GM12878 (cell line): ENCODE data around the gene UAP1. TPM values are rescaled to one million over a fixed set of nuclear protein-coding genes. Genes with fewer than 3 reads are reported as not detected.

Experiments used
- CBFB ChIP-seq: IDR thresholded peaks from 2 replicates; pipeline ENCODE4 v1.6.1; 2016; ENCODE audit warnings: antibody characterized with exemption, low read depth
- DPF2 ChIP-seq: fragments of 450-650 bp; IDR thresholded peaks from 2 replicates; pipeline ENCODE4 v1.6.1; 2017; ENCODE audit warnings: mild to moderate bottlenecking
- EED ChIP-seq: sonication (generic); IDR thresholded peaks from 2 replicates; pipeline ENCODE4 v1.6.1; 2016; ENCODE audit warnings: antibody characterized with exemption, low read depth
- EP300 ChIP-seq, 2 experiments: fragments of 150-350 bp in 1 of 2; IDR thresholded peaks; 2 replicates each; pipeline ENCODE4 v1.6.1; 2011 to 2012; ENCODE audit warnings: low read depth in 2 of 2, low read length in 2 of 2, borderline replicate concordance in 1 of 2, improper control_type of control experiment in 1 of 2, inconsistent platforms in 1 of 2; ENCODE audit not compliant: control insufficient read depth in 1 of 2
- ETV6 ChIP-seq, 2 experiments: fragments of 450-650 bp in 1 of 2; IDR thresholded peaks in 1 of 2; conservative IDR thresholded peaks in 1 of 2; 2 replicates each; pipeline ENCODE4 v1.6.1; 2014; ENCODE audit warnings: antibody characterized with exemption in 1 of 2, borderline replicate concordance in 1 of 2, low read depth in 1 of 2, mild to moderate bottlenecking in 1 of 2, moderate library complexity in 1 of 2
- FOS ChIP-seq: IDR thresholded peaks from 3 replicates; pipeline ENCODE4 v1.6.1; 2011; ENCODE audit warnings: borderline replicate concordance; ENCODE audit not compliant: insufficient read length; ENCODE audit errors: extremely low read depth
- MAX ChIP-seq: IDR thresholded peaks from 2 replicates; pipeline ENCODE4 v1.6.1; 2012; ENCODE audit warnings: low read depth, low read length, improper control_type of control experiment
- MTA2 ChIP-seq: fragments of 450-650 bp; IDR thresholded peaks from 2 replicates; pipeline ENCODE4 v1.6.1; 2016; ENCODE audit warnings: low read depth, mild to moderate bottlenecking, moderate library complexity
- POU2F2 ChIP-seq: IDR thresholded peaks from 3 replicates; pipeline ENCODE4 v1.6.1; 2011; ENCODE audit warnings: low read depth, mild to moderate bottlenecking, low read length, borderline replicate concordance
- RAD21 ChIP-seq: IDR thresholded peaks from 2 replicates; pipeline ENCODE4 v1.6.1; 2011; ENCODE audit warnings: mild to moderate bottlenecking, low read depth, low read length, moderate library complexity; ENCODE audit not compliant: insufficient read depth
- SPI1 ChIP-seq: IDR thresholded peaks from 2 replicates; pipeline ENCODE4 v1.6.1; 2011; ENCODE audit warnings: low read depth, mild to moderate bottlenecking, low read length, moderate library complexity, borderline replicate concordance; ENCODE audit not compliant: insufficient read depth
- ZNF207 ChIP-seq: fragments of 450-650 bp; IDR thresholded peaks from 2 replicates; pipeline ENCODE4 v1.6.1; 2014; ENCODE audit warnings: antibody characterized with exemption, mild to moderate bottlenecking, borderline replicate concordance
- ZNF217 ChIP-seq: fragments of 450-650 bp; IDR thresholded peaks from 2 replicates; pipeline ENCODE4 v1.6.1; 2017; ENCODE audit warnings: antibody characterized with exemption, mild to moderate bottlenecking
- polyA plus RNA-seq, 11 experiments: library from polyadenylated mRNA; depleted of rRNA in 4 of 11; unstranded in 6 of 11; stranded (reverse) in 5 of 11; fragments of >200 nt; fragmentation: Nextera tagmentation in 4 of 11; fragmentation: Illumina TruSeq in 1 of 11; extraction: Ambion mirVana in 4 of 11; extraction: Trizol in 1 of 11; gene quantifications; 1 replicate in 1 of 11; 2 replicates in 10 of 11; pipeline versions ENCODE4 v1.2.1 to v1.2.3, GENCODE V29; 2011 to 2016; ENCODE audit warnings: inconsistent platforms in 2 of 11, missing spikeins in 2 of 11, low read depth in 1 of 11
- total RNA-seq, 4 experiments: library from RNA; depleted of rRNA in 3 of 4; stranded (reverse); fragments of >200 nt in 3 of 4; fragmentation: Illumina TruSeq in 1 of 4; extraction: Trizol in 1 of 4; gene quantifications; 2 replicates each; pipeline versions ENCODE4 v1.2.1 to v1.2.3, GENCODE V29; 2013 to 2021

The UAP1 gene
- total and polyA plus RNA-seq, 10 of the 15 experiments (the other 5 are each of a cell fraction or from before 2014, with no cell fraction given), result 19.2 to 43.0 (median 30.7) TPM

DNA sequence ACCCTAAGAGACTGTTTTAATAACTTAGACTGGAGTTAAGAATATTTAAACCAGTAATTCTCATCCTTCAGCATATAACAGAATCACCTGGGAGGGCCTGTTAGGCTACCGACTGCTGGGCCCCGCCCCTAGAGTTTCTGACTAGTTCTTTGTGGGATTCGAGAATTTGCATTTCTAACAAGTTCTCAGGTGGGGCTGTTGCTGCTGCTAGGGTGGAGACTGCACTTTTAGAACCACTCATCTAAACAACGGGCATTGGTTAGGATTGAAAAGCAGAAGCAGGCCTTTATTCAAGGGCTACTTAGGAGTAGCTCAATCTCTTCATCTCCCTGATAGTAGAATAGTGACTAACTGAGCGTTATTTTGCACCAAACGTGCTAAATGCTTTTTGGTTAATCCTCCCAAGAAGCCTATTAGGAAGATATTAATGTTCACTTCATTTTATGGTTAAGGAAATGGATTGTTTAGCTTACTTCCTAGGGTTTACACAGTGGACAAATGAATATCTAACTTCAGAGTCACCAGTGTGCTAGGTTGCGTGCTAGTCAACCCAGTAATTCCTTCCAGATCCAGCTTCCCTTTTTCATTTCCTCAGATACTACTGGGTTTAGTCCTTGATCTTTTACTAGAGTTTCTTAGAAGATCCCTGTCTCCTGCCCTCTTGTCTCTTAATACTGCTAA lies 31.1 kb upstream of the UAP1 start (continued):
- TF ChIP-seq MAX, result no peak
- TF ChIP-seq CBFB, result no peak
- TF ChIP-seq DPF2, result peak; percentile 52; the same call in 1 of the 2 replicates
- 0 out of 4 replicates have a peak, but pooled peaks of 1 of the 2 experiments have one; percentile 16 for TF ChIP-seq EP300 (IDR thresholded peaks at IDR 0.05; ENCODE audit: borderline replicate concordance in 1 of 2, control insufficient read depth in 1 of 2, low read depth in 2 of 2, low read length in 2 of 2)
- no peak for TF ChIP-seq FOS
- TF ChIP-seq MTA2, result 0 out of 2 replicates have a peak, but pooled peaks have one; percentile 24
- TF ChIP-seq ZNF207, result no peak
- peak; percentile 77; the same call in 2 of the 3 replicates for TF ChIP-seq POU2F2
- TF ChIP-seq ZNF217, result no peak
- 0 out of 2 replicates have a peak, but pooled peaks have one; percentile 29 for TF ChIP-seq EED
- no peak for TF ChIP-seq RAD21
- TF ChIP-seq ETV6 (conservative IDR thresholded peaks at IDR 0.05 in 1 of 2, IDR thresholded peaks at IDR 0.05 in 1 of 2; ENCODE audit: borderline replicate concordance in 1 of 2, low read depth in 1 of 2), result 0 out of 4 replicates have a peak, but pooled peaks of 1 of the 2 experiments have one; percentile 24
- peak; percentile 61; the same call in 1 of the 2 replicates for TF ChIP-seq SPI1
- TF ChIP-seq, all 136 proteins: peak for 13
